AML-193 (cell line): Measurements from ENCODE around the gene TERC.
"Not testable (repeated sequence)": the region's sequence is repeated elsewhere in the genome, so short reads cannot be mapped to it uniquely, and the experiment has no call there.

ENCODE experiments used
- DNase-seq, 2 experiments: peaks; one replicate each; lab custom pipeline; 2025; lab: John Stamatoyannopoulos, UW

The TERC gene

DNA sequence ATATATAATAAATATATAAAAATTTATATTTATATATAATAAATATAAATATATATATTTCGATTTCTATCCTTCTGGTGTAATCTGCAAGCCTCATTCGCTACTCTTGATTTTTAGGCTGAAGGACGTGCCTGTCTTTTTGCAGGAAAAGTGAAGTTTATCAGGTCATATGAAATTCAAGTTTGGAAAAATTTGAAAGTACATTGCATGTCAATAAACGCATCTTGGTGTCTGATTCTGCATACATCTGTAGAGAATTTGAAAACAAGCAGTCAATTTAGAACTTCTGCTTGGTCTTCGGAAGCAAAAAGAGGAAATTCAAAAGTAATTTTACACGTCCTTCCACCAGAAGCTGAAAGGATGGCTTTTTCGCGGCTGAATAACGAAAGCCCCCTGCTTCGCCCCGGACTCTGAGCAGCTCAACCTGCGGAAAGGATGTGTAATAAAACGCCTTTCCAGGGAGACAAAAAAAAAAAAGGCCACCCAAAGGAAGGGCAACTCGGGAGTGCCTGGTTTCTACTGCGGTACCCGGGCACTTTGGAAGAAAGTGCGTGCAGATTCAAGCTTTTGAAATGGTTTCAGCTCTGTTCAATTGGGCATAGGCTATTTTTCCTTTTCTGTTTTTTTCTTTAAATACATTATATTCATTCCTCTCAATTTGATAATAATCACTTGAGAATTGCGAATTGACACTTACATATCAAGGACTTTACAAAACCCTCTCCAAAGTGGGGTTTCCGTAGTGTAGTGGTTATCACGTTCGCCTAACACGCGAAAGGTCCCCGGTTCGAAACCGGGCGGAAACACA lies 6.8 kb upstream of the TERC start:
- DNase-seq: peak; percentile 92 to 95

DNA sequence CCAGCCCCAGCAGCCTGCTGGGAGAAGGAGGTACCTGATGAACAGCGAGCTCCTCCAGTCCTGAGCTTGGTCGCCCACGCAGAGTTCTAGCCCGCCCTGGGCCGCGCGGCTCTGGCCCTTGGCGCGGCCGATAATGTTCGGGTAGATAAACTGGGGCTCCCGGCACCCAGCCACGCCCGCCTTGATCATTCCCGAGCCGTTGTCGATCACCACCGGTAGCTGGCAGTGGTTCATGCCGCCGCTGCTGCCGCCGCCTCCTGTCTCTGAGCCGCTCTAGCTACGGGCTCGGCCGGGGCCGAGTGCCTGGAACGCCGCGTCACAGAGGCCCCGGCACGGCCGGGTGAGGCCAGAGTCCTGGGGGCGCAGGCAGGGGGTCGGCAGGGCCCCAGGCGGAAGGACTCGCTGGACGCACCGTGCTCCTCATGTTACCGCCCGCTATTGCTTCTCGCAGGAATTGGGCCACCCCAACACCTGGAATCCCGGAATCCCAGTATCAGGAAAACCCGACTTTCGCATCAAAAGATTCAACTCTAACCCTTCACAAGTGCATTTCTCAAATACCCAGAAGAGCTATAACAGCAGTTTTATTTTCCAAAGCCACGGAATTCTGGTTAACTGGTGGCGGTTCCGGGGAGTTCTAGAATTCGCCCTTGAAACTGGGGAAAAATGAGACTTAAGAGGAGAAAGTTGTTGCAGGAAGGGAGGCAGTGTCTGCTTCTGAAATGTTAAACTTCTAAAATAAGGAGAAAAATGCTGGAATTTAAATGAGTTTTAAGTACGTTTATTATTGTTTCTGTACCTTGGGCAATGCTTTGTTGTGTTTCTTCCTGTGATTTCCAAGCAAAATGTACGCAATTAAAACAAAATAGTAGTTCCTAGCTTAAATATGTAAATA lies 4.7 kb upstream of the TERC start, which contains the start of gene ACTRT3:
ACTRT3 (minus strand) TSS at position 275 of the 895 bp plus-strand sequence; CDS start at position 234, 41 bp downstream.
- peak; percentile 62 to 68 for DNase-seq

DNA sequence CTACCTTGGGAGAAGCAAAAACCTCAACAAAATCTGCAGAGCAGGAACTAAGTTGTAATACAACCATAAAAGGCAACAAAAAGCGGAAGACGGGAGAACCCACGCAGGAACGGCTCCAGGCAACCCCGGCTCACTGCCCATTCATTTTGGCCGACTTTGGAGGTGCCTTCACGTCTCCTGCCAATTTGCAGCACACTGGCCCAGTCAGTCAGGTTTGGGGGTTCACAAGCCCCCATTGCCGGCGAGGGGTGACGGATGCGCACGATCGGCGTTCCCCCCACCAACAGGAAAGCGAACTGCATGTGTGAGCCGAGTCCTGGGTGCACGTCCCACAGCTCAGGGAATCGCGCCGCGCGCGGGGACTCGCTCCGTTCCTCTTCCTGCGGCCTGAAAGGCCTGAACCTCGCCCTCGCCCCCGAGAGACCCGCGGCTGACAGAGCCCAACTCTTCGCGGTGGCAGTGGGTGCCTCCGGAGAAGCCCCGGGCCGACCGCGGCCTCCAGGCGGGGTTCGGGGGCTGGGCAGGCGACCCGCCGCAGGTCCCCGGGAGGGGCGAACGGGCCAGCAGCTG lies 463 bp downstream of the TERC start:
- DNase-seq: peak; percentile 92 to 94

DNA sequence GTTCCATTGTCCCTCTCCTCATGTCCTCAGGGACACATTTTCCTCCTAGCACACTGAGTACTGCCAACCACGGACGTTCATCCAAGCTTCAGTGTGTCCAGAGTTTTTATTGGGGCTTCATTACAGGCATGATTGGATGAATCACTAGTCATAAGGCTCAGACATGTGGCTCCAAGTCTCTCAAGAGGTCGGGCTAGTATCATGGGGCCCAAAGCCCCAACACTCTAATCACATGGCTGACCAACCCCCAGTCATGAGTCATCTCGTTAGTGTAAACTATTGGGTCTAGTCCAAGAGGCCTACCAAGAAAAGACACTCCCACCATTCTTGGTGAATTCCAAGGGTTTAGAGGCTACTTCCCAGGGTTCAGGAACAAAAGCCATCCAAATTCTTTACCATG lies 4.4 kb downstream of the TERC start:
- no peak for DNase-seq

DNA sequence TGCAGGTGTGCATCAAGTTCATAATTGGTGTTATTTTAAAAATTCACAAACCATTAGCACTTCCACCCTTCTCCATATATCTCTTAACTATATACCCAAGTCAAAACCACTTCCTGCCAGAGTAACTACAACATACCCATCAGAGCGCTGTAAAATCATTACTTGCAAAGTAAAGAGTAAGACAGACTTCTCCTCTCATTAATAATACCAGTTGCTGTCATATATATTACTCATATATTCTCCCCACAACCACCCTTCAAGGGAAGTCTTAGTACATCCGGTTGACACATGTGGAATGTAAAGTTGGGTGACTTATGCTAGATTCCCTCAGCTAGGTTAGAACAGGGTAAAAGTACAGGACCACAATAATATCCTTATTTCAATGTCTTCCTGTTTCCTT lies 5.6 kb downstream of the TERC start:
- peak; percentile 71 to 80 for DNase-seq

DNA sequence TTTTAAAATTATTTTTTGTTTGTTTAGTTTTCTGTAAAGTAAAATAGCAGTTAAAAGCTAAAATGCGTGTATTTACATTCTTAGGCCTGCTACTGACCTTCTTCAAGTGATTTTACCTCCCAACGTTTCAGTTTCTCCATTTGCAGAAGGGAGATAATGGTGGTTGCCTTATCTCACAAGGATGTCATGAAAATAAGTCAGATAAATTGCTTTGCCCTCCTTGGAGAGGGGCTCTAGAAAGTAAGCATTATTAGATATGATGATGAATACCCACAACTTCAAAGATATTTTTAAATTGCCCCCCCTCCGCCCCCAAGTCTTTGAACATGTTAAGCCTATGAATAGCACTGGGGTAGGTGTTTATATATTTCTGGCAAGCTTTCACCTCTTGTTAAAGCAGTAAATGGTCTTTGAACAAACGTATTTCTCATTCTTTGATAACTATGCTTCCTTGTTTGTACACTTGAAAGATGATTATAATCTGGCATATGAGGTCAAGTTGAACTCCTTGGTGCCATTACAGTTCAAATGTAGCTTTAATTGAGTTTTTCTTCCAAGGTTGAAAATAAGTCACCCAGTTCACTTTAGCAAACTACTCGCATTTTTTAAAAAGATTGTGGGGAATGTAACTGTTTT lies 6.4 kb downstream of the TERC start:
- no peak for DNase-seq

DNA sequence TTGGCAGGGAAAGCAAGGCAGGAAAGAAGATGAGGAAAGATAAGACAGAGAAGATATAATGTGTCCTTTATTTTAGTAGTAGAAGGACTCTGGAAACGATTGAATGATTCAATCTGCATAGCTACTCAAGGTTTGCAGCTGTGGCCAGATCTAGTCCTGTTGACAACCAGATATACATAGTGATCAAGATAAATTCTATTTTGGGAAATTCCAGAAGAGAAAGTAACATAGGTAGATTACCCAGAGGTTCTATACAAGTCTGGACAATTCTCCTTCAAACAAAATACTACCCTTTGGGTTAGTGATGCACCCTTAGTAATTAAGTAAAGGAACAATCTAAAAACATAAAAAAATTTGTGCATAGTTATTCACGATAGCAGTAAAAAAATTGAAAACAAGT lies 9.4 kb downstream of the TERC start:
- no peak for DNase-seq

DNA sequence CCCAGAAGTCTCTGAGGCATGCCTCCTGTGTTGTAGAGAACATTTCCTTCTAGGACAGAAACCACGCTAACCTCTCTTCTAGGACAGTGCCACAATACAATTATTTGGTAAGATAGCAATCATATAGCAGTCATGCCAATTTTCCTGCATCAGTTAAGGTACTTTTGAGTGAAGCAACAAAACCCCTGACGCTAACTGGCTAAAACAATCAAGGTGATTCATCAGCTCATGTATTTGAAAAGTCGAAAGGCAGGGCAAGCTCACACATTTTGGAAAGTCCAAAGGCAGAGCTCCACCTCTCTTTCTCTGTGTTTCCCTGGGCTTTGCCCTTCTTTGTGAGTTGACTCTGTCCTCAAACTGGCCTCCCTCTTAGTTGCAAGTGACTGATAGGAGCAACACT lies 10.1 kb downstream of the TERC start:
- DNase-seq: no peak

DNA sequence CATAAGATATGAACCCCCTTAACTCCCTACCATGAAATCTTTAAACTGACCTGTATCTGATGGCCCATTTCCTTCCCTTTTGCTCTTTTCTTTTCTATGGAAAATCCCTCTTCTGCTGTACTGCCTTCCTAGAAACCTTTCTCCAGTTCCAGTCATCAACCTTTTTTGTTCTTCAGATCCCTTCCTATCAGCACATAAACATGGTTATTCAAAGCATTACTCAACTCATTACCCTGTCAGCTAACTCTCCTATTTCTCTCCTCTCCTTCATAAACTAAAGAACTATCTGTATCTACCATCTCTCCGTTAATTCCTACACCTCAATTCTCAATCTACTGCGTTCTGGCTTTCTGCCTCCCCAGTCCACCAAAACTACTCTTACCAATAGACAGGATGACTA lies 13.0 kb downstream of the TERC start:
- no peak for DNase-seq

DNA sequence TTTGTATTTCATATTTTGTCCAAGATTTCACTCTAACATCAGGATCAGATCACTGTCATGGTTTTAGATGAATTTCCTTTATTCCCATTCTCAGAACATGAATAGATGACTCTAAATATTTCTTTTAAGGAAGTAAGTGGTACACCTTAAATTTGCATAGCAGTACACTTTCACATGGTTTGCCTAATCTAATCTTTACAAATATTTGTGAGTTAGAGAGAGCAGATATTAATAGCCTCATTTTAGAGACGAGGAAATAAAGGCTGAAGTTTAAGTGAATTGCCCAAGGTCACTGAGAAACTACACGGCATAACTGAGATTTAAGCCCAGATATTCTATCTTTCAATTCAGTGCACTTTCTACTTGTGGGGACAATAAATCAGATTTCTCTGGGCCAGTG lies 14.2 kb downstream of the TERC start:
- no peak for DNase-seq

DNA sequence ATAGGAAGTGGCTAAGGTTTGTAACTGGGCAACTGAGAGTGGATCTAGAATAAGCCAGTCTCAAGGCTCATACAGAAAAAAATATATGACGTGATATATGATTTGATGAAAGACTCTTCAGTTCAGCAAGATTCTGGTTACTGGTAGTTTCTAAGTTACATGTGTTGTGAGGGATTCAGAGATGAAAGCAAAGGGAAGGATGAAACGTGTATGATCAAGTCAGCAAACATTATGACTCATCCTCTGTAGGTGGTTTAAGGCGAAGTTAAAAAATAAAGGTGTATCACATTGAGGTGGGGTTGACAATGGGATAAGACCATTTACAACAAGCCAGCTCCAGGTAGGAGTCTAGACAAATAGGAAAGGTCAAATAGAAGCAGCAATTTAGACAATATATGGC lies 16.2 kb downstream of the TERC start:
- DNase-seq: no peak

DNA sequence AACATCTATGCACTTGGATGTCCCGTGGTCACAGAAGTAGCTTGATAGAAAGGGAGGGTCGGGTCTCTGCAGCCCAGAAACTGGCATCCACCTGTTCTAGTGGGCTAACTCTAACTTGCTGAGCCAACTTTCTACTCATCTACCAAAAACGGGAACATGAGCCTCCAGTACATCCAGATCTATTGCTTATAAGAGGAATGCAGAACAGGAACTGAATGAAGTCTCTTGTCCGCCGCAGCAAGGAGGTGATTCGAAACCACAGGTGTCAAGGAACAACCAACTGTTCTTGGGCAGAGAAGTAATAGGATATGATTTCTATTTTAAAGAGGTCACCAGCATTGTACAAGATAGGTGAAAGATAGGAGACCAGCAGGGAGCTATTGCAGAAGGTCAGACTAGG lies 17.9 kb downstream of the TERC start:
- DNase-seq: peak; percentile 14 to 24

DNA sequence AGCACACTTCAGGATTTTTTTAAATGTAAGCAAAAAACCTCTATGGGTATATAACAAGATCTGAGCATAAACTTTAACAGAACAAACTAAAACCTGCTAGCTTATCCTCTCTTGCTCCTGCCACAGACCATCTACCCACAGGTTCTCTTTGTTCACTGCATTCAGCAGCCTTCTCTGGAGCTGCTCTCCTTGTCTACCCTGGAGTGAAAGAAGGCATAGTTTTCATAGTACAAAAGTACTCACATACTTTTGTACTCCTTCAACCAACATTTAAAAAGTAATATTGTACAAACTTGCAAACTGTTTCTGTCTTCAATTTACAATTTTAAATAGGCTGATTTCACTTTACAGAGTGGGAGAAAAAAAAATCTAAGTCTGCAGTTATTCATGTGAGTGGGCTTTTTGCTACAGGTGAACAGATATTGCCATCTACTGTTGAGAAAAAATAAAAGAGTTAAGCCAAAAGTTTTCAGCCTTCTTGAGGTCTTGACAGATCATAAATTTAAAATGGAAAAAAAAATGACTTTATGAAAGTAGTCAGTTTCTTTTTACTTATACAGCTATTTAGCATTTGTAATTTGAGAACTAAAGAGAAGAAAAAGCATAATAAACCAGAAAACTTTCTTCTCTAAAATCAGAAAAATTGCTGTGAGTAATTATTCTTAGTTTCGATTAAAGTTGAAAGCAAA lies 20.4 kb downstream of the TERC start:
- no peak for DNase-seq

DNA sequence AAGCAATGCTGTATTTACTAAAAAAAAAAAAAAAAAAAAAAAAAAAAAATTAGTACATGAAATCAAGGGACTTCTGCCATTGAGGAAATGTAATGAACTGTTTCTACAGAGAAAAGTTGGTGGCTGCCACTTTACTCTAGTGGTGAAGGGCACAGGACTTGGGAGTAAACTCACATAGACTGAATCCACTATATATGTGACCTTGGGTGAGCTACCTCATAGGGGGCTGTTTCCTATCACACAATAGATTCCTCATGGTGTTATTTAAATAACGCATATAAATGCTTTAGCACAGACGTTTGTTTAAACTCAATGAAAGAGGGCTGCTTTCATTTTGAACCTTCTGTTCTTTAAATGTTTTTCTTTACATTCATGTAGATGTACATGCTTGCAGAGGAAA lies 25.8 kb downstream of the TERC start:
- DNase-seq: no peak

DNA sequence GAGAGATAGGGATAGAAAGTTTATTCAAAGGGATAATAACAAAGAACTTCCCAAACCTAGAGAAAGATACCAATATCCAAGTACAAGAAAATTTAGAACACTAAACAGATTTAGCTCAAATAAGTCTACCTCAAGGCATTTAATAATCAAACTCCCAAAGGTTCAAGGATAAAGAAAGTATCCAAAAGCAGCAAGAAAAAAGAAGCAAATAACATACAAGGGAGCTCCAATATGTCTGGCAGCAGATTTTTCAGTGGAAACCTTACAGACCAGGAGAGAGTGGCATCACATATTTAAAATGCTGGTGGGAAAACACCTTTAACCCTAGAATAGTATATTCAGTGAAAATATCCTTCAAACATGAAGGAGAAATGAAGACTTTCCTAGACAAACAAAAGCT lies 33.0 kb downstream of the TERC start:
- not testable (repeated sequence) for DNase-seq

DNA sequence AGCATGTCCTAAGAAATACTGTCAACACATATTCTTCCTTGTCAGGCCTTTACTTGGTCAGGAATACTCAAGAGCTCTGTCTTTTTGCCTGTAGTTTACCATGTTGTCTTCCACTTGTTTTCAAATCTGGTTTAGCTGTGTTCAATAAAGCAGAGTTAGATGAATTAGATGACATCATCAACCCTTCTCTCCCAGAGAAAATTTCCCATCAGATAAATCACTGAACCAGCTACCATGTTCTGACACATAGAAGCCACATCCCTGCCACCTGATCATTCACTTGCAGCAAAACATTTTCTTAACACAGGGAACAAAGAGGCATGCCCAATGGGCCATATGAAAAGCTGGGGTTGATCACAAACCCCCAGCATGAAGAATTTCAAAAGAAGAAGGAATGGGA lies 42.1 kb downstream of the TERC start:
- DNase-seq: no peak

DNA sequence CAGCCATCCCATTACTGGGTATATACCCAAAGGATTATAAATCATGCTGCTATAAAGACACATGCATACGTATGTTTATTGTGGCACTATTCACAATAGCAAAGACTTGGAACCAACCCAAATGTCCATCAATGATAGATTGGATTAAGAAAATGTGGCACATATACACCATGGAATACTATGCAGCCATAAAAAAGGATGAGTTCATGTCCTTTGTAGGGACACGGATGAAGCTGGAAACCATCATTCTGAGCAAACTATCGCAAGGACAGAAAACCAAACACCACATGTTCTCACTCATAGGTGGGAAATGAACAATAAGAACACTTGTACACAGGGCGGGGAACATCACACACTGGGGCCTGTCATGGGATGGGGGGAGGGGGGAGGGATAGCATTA lies 46.4 kb downstream of the TERC start:
- not testable (repeated sequence) for DNase-seq
